ENCODE data around the gene ARID3A. TPM values are rescaled to one million over a fixed set of nuclear protein-coding genes. Genes with fewer than 3 reads are reported as not detected.

Gene ARID3A
- total and polyA plus RNA-seq, 2 of the 8 experiments (the other 6 are each of a cell fraction or from before 2014, with no cell fraction given) = 40.5 to 77.4 TPM

DNA sequence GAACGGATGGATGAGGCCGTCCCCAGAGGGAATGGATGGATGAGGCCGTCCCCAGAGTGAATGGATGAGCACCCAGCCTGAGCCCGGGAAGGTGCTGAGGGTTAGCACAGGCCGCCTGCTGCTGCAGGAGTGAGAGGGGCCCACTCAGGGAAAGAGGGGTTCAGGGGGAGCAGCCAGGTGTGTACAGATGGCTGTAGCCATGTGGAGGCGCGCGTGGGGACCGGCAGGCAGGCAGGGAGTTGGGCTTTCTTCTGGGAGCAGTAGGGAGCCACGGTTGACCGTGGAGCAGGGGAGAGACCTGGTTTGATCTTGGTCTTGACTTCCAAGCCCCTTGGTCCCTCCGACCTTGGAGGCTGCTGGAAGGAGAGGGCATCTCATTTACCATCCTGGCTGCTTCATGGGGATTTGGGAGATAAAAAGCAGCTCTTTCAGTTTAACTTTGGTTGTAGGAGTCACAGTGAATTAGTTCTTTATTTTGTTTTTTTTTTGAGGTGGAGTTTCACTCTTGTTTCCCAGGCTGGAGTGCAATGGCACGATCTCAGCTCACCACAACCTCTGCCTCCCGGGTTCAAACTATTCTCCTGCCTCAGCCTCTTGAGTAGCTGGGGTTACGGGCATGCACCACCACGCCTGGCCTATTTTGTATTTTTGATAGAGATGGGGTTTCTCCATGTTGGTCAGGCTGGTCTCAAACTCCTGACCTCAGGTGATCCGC is 24.7 kb downstream of the ARID3A start:
- H4K5ac ChIP-seq (ENCODE audit: insufficient read length, low read depth, low read length) = no peak overlapping the region
- no peak overlapping the region for H2AFZ ChIP-seq (ENCODE audit: low read length)
- no peak overlapping the region for H3K14ac ChIP-seq (ENCODE audit: insufficient read length)
- no peaks in the 10 kb centered on the region for H3K27me3 ChIP-seq (replicated peaks in 1 of 4; ENCODE audit: control insufficient read depth in 3 of 4, extremely low read depth in 1 of 4, insufficient read depth in 3 of 4, low read length in 3 of 4)
- no peak overlapping the region for H2BK12ac ChIP-seq (ENCODE audit: low read depth, low read length)
- no peak overlapping the region for H3K4me3 ChIP-seq (ENCODE audit: extremely low read depth in 1 of 4, insufficient read depth in 2 of 4, low read depth in 3 of 4, low read length in 4 of 4)
- H2AK5ac ChIP-seq (ENCODE audit: low read depth, low read length) = no peak overlapping the region
- H4K8ac ChIP-seq (ENCODE audit: extremely low read depth, insufficient read depth, low read length) = no peak overlapping the region
- H3K79me2 ChIP-seq (ENCODE audit: control insufficient read depth in 1 of 2, insufficient read depth in 2 of 2, low read length in 2 of 2) = peaks cover 0 to 20% of the 10 kb centered on the region in 2 experiments; a peak in 2 of 4 replicates
- ChIA-PET POLR2A (ENCODE audit: partially characterized antibody) (interaction anchor here (0.6 kb wide), 1 partner anchor 153 kb away, joined by 4 read pairs; no protein-coding TSS in a partner anchor), CTCF (ENCODE audit: partially characterized antibody) (interaction anchor here (1.2 to 2.3 kb wide), 2 partner anchors 10 to 75 kb away, joined by 3 to 11 read pairs; no protein-coding TSS in a partner anchor)
- FAIRE-seq (no peak), DNase-seq (ENCODE audit: low read depth in 1 of 2, low spot score in 2 of 2) (no peak)
- H3K18ac ChIP-seq (ENCODE audit: extremely low read depth, low read length) = no peak overlapping the region
- no peak overlapping the region for H3K4ac ChIP-seq (replicated peaks; ENCODE audit: insufficient read length, low read depth, low read length)
- peaks cover 0 to 3% (median 1%) of the 10 kb centered on the region in 4 experiments; a peak in 1 of 8 replicates for H3K36me3 ChIP-seq (ENCODE audit: control insufficient read depth in 2 of 4, insufficient read depth in 4 of 4, low read length in 3 of 4)
- no peak overlapping the region for H3K56ac ChIP-seq (replicated peaks; ENCODE audit: insufficient read length, low read depth, low read length)
- TF ChIP-seq SAP30 (IDR thresholded peaks at IDR 0.05; ENCODE audit: insufficient read depth, insufficient replicate concordance, low read length) (no peak), TAF7 (optimal IDR thresholded peaks at IDR 0.05; ENCODE audit: borderline replicate concordance, low read depth, low read length) (no peak), JUND (IDR thresholded peaks at IDR 0.05; ENCODE audit: low read length) (no peak)
- WGBS, 2 experiments (ENCODE audit: extremely low coverage in 1 of 2, insufficient coverage in 1 of 2, insufficient read length in 1 of 2, insufficient replicate concordance in 2 of 2, low coverage in 1 of 2, low lambda C conversion rate in 2 of 2, missing lambda C conversion rate in 1 of 2) = 90% methylated on average over 17 of the region's 17 CpGs; no CpG with 5 or more reads in 1 of the 2 experiments
- peaks cover 14% of the 10 kb centered on the region for H3K79me1 ChIP-seq (ENCODE audit: low read depth, low read length)
- no peaks in the 10 kb centered on the region for H3K9me3 ChIP-seq (ENCODE audit: insufficient read depth in 2 of 2, low read depth in 1 of 2, low read length in 1 of 2)
- no peak overlapping the region for H4K91ac ChIP-seq (replicated peaks; ENCODE audit: insufficient read length, low read length)
- no peak overlapping the region for H3K27ac ChIP-seq (ENCODE audit: low read depth, low read length)
- peaks cover 0 to 10% of the 10 kb centered on the region in 2 experiments for H4K20me1 ChIP-seq (replicated peaks in 1 of 2; ENCODE audit: control insufficient read depth in 1 of 2, insufficient read depth in 2 of 2, low read length in 2 of 2)
- no peak overlapping the region for H2BK20ac ChIP-seq (ENCODE audit: low read length)
- no peak overlapping the region for H2BK5ac ChIP-seq (ENCODE audit: low read depth, low read length)
- H3K23me2 ChIP-seq (ENCODE audit: low read depth, low read length) = no peaks in the 10 kb centered on the region; the same call in 1 of the 2 replicates
- H3K9ac ChIP-seq (replicated peaks in 1 of 4; ENCODE audit: extremely low read depth in 1 of 4, low read depth in 3 of 4, low read length in 3 of 4) = no peak overlapping the region
- no peak overlapping the region for H2BK120ac ChIP-seq (replicated peaks; ENCODE audit: low read depth, low read length)
- H3K4me2 ChIP-seq (ENCODE audit: insufficient read depth in 1 of 2, low read depth in 2 of 2, low read length in 2 of 2) = no peak overlapping the region
- no peak overlapping the region for H3K23ac ChIP-seq (ENCODE audit: insufficient read length)
- H3K4me1 ChIP-seq (replicated peaks in 1 of 4; ENCODE audit: control insufficient read depth in 3 of 4, insufficient read depth in 4 of 4, low read length in 3 of 4) = peaks cover 0 to 28% (median 13%) of the 10 kb centered on the region in 4 experiments; a peak in 6 of 7 replicates
- H2BK15ac ChIP-seq (ENCODE audit: low read length) = no peak overlapping the region
